OCI-LY1 (cell line): ENCODE results near the gene CACNB2.

Experiments
- H2AFZ ChIP-seq: fragments of 200-600 bp; sonication (generic), shearing (Covaris generic); 2 replicates; pipeline ENCODE4 v1.6.0; 2014; ENCODE audit warnings: antibody characterized with exemption, mild to moderate bottlenecking, low read length
- H3F3A ChIP-seq: fragments of 200-600 bp; sonication (generic), shearing (Covaris generic); 2 replicates; pipeline ENCODE4 v1.6.0; 2014; ENCODE audit warnings: mild to moderate bottlenecking, antibody characterized with exemption, low read length, moderate library complexity; ENCODE audit not compliant: insufficient read depth
- H3K27ac ChIP-seq: fragments of 200-600 bp; sonication (generic); 2 replicates; pipeline ENCODE4 v1.5.1; 2014; ENCODE audit warnings: low read length, mixed run types, mild to moderate bottlenecking, low read depth; ENCODE audit not compliant: poor library complexity, severe bottlenecking
- H3K27me3 ChIP-seq: fragments of 200-600 bp; sonication (generic); 2 replicates; pipeline ENCODE4 v1.6.0; 2014; ENCODE audit warnings: antibody characterized with exemption, mild to moderate bottlenecking, low read length, moderate library complexity; ENCODE audit not compliant: insufficient read depth
- H3K36me3 ChIP-seq: fragments of 200-600 bp; sonication (generic); 2 replicates; pipeline ENCODE4 v1.6.1; 2014; ENCODE audit warnings: mild to moderate bottlenecking, antibody characterized with exemption, low read length, moderate library complexity, mixed read lengths; ENCODE audit not compliant: insufficient read depth
- H3K4me1 ChIP-seq: fragments of 200-600 bp; sonication (generic); 2 replicates; pipeline ENCODE4 v1.5.1; 2014; ENCODE audit warnings: mild to moderate bottlenecking, low read length, moderate library complexity; ENCODE audit not compliant: insufficient read depth, severe bottlenecking
- H3K4me2 ChIP-seq: fragments of 200-600 bp; sonication (generic), shearing (Covaris generic); 2 replicates; pipeline ENCODE4 v1.6.1; 2014; ENCODE audit warnings: low read length
- H3K4me3 ChIP-seq: fragments of 200-600 bp; sonication (generic); 2 replicates; pipeline ENCODE4 v1.5.1; 2014; ENCODE audit warnings: low read length, low read depth, mild to moderate bottlenecking, mixed read lengths; ENCODE audit not compliant: poor library complexity, severe bottlenecking
- H3K79me2 ChIP-seq: fragments of 200-600 bp; shearing (Covaris generic); 2 replicates; pipeline ENCODE4 v1.6.1; 2016; ENCODE audit warnings: mixed run types, low read length, mixed read lengths; ENCODE audit not compliant: insufficient read depth
- H3K9ac ChIP-seq: fragments of 200-600 bp; sonication (generic), shearing (Covaris generic); 2 replicates; pipeline ENCODE4 v1.6.1; 2014; ENCODE audit warnings: mild to moderate bottlenecking, low read length, mixed read lengths
- H3K9me2 ChIP-seq: fragments of 200-600 bp; sonication (generic), shearing (Covaris generic); 2 replicates; pipeline ENCODE4 v1.6.1; 2014; ENCODE audit warnings: low read depth, mild to moderate bottlenecking, low read length, mixed read lengths
- H3K9me3 ChIP-seq: fragments of 200-600 bp; shearing (Covaris generic); 2 replicates; pipeline ENCODE4 v1.6.1; 2014; ENCODE audit warnings: low read length, mixed read lengths
- H4K20me1 ChIP-seq: fragments of 200-600 bp; sonication (generic), shearing (Covaris generic); 2 replicates; pipeline ENCODE4 v1.6.0; 2016; ENCODE audit warnings: mild to moderate bottlenecking, low read length; ENCODE audit not compliant: insufficient read depth
- CTCF ChIP-seq: fragments of 200-600 bp; sonication (generic), shearing (Covaris generic); IDR thresholded peaks from 2 replicates; pipeline ENCODE4 v1.5.1; 2017; ENCODE audit warnings: mild to moderate bottlenecking, antibody characterized with exemption, low read length, moderate library complexity, mixed read lengths
- EZH2 ChIP-seq: fragments of 200-600 bp; sonication (generic), shearing (Covaris generic); IDR thresholded peaks from 2 replicates; pipeline ENCODE4 v1.8.0; 2017; ENCODE audit warnings: borderline replicate concordance, mixed run types, mild to moderate bottlenecking, antibody characterized with exemption, low read length, moderate library complexity, mixed read lengths

CACNB2 gene

GRCh38 chr10:18190840-18191239 is 50.6 kb downstream of the CACNB2 start:
- Histone ChIP-seq H3K4me1 (no peaks in the 10 kb centered on the region), H3K9ac (no peak overlapping the region), H3K79me2 (no peaks in the 10 kb centered on the region), H2AFZ (no peak overlapping the region), H3F3A (no peaks in the 10 kb centered on the region), H3K9me3 (no peaks in the 10 kb centered on the region), H3K36me3 (no peaks in the 10 kb centered on the region), H3K27me3 (no peaks in the 10 kb centered on the region), H3K4me3 (no peak overlapping the region), H3K9me2 (no peaks in the 10 kb centered on the region), H3K4me2 (no peak overlapping the region), H4K20me1 (no peaks in the 10 kb centered on the region), H3K27ac (no peak overlapping the region)
- no peak for TF ChIP-seq EZH2
- no peak for TF ChIP-seq CTCF

- H3K9me3 ChIP-seq = no peaks in the 10 kb centered on the region
- H4K20me1 ChIP-seq = no peaks in the 10 kb centered on the region
- H3K4me1 ChIP-seq = no peaks in the 10 kb centered on the region
- no peaks in the 10 kb centered on the region for H3K27me3 ChIP-seq
- H3K9ac ChIP-seq = no peak overlapping the region
- no peak overlapping the region for H3K4me2 ChIP-seq
- H2AFZ ChIP-seq = no peak overlapping the region
- H3K79me2 ChIP-seq = no peaks in the 10 kb centered on the region
- H3K4me3 ChIP-seq = no peak overlapping the region
- no peaks in the 10 kb centered on the region for H3F3A ChIP-seq
- no peaks in the 10 kb centered on the region for H3K36me3 ChIP-seq
- H3K9me2 ChIP-seq = no peaks in the 10 kb centered on the region
- no peak for TF ChIP-seq EZH2
- no peak overlapping the region for H3K27ac ChIP-seq
Measured at GRCh38 chr10:18194634-18195033, 54.4 kb downstream of the CACNB2 start.

- H3K36me3 ChIP-seq = no peaks in the 10 kb centered on the region
- H3K27me3 ChIP-seq = no peaks in the 10 kb centered on the region
- H3K9me3 ChIP-seq = no peaks in the 10 kb centered on the region
- no peak overlapping the region for H2AFZ ChIP-seq
- no peak overlapping the region for H3K9ac ChIP-seq
- H3K9me2 ChIP-seq = no peaks in the 10 kb centered on the region
- no peak overlapping the region for H3K4me3 ChIP-seq
- TF ChIP-seq CTCF = no peak
- TF ChIP-seq EZH2 = no peak
- no peaks in the 10 kb centered on the region for H3K4me1 ChIP-seq
- no peaks in the 10 kb centered on the region for H3F3A ChIP-seq
- H3K27ac ChIP-seq = no peak overlapping the region
- H3K79me2 ChIP-seq = no peaks in the 10 kb centered on the region
- no peaks in the 10 kb centered on the region for H4K20me1 ChIP-seq
- H3K4me2 ChIP-seq = no peak overlapping the region
Measured at GRCh38 chr10:18195060-18195799, 55.0 kb downstream of the CACNB2 start.
